SU-DHL-6 (cell line): ENCODE data around the gene ADAMTS12.

Experiments
- EZH2phosphoT487 ChIP-seq: fragments of 200-600 bp; sonication (generic), shearing (Covaris generic); conservative IDR thresholded peaks from 2 replicates; pipeline ENCODE4 v1.6.1; 2018; ENCODE audit warnings: mild to moderate bottlenecking, antibody characterized with exemption, low read length, moderate library complexity, mixed read lengths
- TF ChIP-seq, protein P1 (sequence below): fragments of 200-600 bp; sonication (generic); IDR thresholded peaks from one replicate; pipeline ENCODE4 v1.5.1; 2017; ENCODE audit warnings: antibody characterized with exemption, mild to moderate bottlenecking, low read length, moderate library complexity; ENCODE audit not compliant: insufficient read depth, poor library complexity, severe bottlenecking

DNA sequence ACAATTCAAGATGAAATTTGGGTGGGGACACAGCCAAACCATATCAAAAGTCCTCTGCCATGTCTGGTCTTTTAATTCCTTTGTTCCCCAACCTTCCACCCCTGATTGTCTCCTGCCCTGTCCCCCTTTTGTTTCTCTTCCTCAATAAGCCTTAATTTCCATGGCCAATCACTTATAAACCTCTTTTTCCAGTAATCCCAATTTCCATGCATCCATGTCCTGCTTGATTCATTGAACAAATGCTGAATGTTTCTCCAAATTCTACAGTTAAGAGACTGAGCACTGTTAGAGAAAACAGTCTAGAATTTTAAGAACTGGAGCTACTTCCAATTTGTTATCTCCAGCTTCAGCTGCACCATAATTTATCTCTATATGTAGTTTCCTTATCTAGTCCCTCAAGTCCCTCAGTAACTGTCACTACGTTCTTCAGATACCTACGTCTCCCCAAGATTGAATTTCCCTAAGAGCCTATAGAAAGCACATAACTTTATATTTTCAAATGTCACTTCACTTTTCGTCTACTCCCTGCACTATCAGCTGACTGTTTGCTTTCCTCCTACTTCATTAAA is 416.8 kb downstream of the ADAMTS12 start:
- TF ChIP-seq, protein P1, sequence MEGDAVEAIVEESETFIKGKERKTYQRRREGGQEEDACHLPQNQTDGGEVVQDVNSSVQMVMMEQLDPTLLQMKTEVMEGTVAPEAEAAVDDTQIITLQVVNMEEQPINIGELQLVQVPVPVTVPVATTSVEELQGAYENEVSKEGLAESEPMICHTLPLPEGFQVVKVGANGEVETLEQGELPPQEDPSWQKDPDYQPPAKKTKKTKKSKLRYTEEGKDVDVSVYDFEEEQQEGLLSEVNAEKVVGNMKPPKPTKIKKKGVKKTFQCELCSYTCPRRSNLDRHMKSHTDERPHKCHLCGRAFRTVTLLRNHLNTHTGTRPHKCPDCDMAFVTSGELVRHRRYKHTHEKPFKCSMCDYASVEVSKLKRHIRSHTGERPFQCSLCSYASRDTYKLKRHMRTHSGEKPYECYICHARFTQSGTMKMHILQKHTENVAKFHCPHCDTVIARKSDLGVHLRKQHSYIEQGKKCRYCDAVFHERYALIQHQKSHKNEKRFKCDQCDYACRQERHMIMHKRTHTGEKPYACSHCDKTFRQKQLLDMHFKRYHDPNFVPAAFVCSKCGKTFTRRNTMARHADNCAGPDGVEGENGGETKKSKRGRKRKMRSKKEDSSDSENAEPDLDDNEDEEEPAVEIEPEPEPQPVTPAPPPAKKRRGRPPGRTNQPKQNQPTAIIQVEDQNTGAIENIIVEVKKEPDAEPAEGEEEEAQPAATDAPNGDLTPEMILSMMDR: no peak
- no peak for TF ChIP-seq EZH2phosphoT487
